Thyroid gland (tissue), 4 donors: Measurements from ENCODE around the gene PM20D1. TPM values are rescaled to one million over a fixed set of nuclear protein-coding genes. Genes with fewer than 3 reads are reported as not detected.

Source experiments
- DNase-seq, 2 donors: peaks; one replicate each; pipeline ENCODE4 v3.0.0-alpha.2; 2019
- H3K27ac ChIP-seq, 3 donors: fragments of 200-600 bp; sonication (generic); 1 replicate in 2 of 3; 2 replicates in 1 of 3; pipeline ENCODE4 v1.5.1; 2016 to 2019; ENCODE audit warnings: mild to moderate bottlenecking in 1 of 3, moderate library complexity in 1 of 3
- H3K27me3 ChIP-seq: fragments of 200-600 bp; sonication (generic); one replicate; pipeline ENCODE4 v1.5.1; 2019
- H3K36me3 ChIP-seq, 2 donors: fragments of 200-600 bp; sonication (generic); one replicate each; pipeline ENCODE4 v1.5.1; 2016 to 2019
- H3K4me1 ChIP-seq, 2 donors: fragments of 200-600 bp; sonication (generic); one replicate each; pipeline ENCODE4 v1.5.1; 2017 to 2019
- H3K4me3 ChIP-seq, 3 donors: fragments of 200-600 bp; sonication (generic); replicated peaks in 1 of 3; 1 replicate in 2 of 3; 2 replicates in 1 of 3; pipeline ENCODE4 v1.5.1; 2016; ENCODE audit warnings: mild to moderate bottlenecking in 1 of 3
- H3K9me3 ChIP-seq: fragments of 200-600 bp; sonication (generic); one replicate; pipeline ENCODE4 v1.5.1; 2017
- CTCF ChIP-seq, 6 experiments: fragments of 200-600 bp in 3 of 6; fragments of 450-650 bp in 3 of 6; sonication (generic) in 3 of 6; IDR thresholded peaks; one replicate each; pipeline ENCODE4 v1.5.1; 2016 to 2019; ENCODE audit warnings: antibody characterized with exemption in 6 of 6, mild to moderate bottlenecking in 2 of 6, inconsistent platforms in 1 of 6, moderate library complexity in 1 of 6
- POLR2A ChIP-seq, 2 donors: fragments of 450-650 bp; IDR thresholded peaks; one replicate each; pipeline ENCODE4 v1.6.1; 2017; ENCODE audit warnings: antibody characterized with exemption in 2 of 2, mild to moderate bottlenecking in 2 of 2, moderate library complexity in 1 of 2
- WGBS, 2 donors: methylation state at CpG; one replicate each; pipeline ENCODE4 v1.1.5; 2017; 5-methylcytosine and 5-hydroxymethylcytosine counted together
- intact Hi-C: fragments of 100-400 bp; cut with DNase I; formaldehyde crosslinking; loops from one replicate; pipeline ENCODE4 v1.15.1; 2023
- total RNA-seq, 4 donors: library from RNA; depleted of rRNA; stranded (reverse); fragments of >200 nt; gene quantifications; one replicate each; pipeline ENCODE4 v1.2.3, GENCODE V29; 2016

The PM20D1 gene
- total RNA-seq, 4 donors from 2014 or later: 0.50 to 0.81 (median 0.68) TPM

- Histone ChIP-seq H3K27me3 (no peaks in the 10 kb centered on the region), H3K4me3 (no peak overlapping the region), H3K4me1 (no peaks in the 10 kb centered on the region), H3K36me3 (no peaks in the 10 kb centered on the region), H3K27ac (no peak overlapping the region), H3K9me3 (no peaks in the 10 kb centered on the region)
- intact Hi-C loops: no loop called here
- TF ChIP-seq POLR2A (IDR thresholded peaks at IDR 0.05) (no peak), CTCF (IDR thresholded peaks at IDR 0.05) (no peak)
- DNase-seq: no peak
- 92 to 96% methylated on average over 7 of the region's 7 CpGs for whole genome bisulfite sequencing, 2 donors
Observed at GRCh38 chr1:205837382-205837970, 12.5 kb downstream of the PM20D1 start.

GRCh38 chr1:205834751-205835150, 15.2 kb downstream of the PM20D1 start:
- no peaks in the 10 kb centered on the region for H3K4me1 ChIP-seq
- intact Hi-C loops: no loop called here
- H3K36me3 ChIP-seq: no peaks in the 10 kb centered on the region
- no peaks in the 10 kb centered on the region for H3K9me3 ChIP-seq
- no peak for TF ChIP-seq POLR2A (IDR thresholded peaks at IDR 0.05)
- H3K27me3 ChIP-seq: no peaks in the 10 kb centered on the region
- no peak overlapping the region for H3K27ac ChIP-seq
- no peak for DNase-seq
- WGBS, 2 donors: 85 to 92% methylated on average over 4 of the region's 4 CpGs
- no peak overlapping the region for H3K4me3 ChIP-seq

- Histone ChIP-seq H3K27ac (no peak overlapping the region), H3K9me3 (no peaks in the 10 kb centered on the region), H3K36me3 (no peaks in the 10 kb centered on the region), H3K27me3 (no peaks in the 10 kb centered on the region), H3K4me3 (no peak overlapping the region), H3K4me1 (no peaks in the 10 kb centered on the region)
- 79 to 84% methylated on average over 6 of the region's 6 CpGs for WGBS, 2 donors
- intact Hi-C loops: no loop called here
- TF ChIP-seq CTCF (IDR thresholded peaks at IDR 0.05) (no peak), POLR2A (IDR thresholded peaks at IDR 0.05) (no peak)
- DNase-seq: no peak
Observed at GRCh38 chr1:205832326-205832751, 17.6 kb downstream of the PM20D1 start.

GRCh38 chr1:205827623-205828022, 22.3 kb downstream of the PM20D1 start:
- no peak for TF ChIP-seq POLR2A (IDR thresholded peaks at IDR 0.05)
- Histone ChIP-seq H3K27ac (no peak overlapping the region), H3K4me1 (no peaks in the 10 kb centered on the region), H3K4me3 (no peak overlapping the region), H3K9me3 (no peaks in the 10 kb centered on the region), H3K27me3 (no peaks in the 10 kb centered on the region), H3K36me3 (no peaks in the 10 kb centered on the region)
- intact Hi-C loops: no loop called here
- WGBS, 2 donors: 63 to 71% methylated on average over 1 of the region's 1 CpG
- no peak for DNase-seq

GRCh38 chr1:205826995-205827394, 22.9 kb downstream of the PM20D1 start:
- Histone ChIP-seq H3K4me1 (no peaks in the 10 kb centered on the region), H3K27ac (no peak overlapping the region), H3K4me3 (no peak overlapping the region), H3K36me3 (no peaks in the 10 kb centered on the region), H3K27me3 (no peaks in the 10 kb centered on the region), H3K9me3 (no peaks in the 10 kb centered on the region)
- DNase-seq: no peak
- 41 to 46% methylated on average over 3 of the region's 3 CpGs for WGBS, 2 donors
- TF ChIP-seq CTCF (IDR thresholded peaks at IDR 0.05): no peak
- TF ChIP-seq POLR2A (IDR thresholded peaks at IDR 0.05): no peak
- intact Hi-C loops: no loop called here

- Histone ChIP-seq H3K27me3 (no peaks in the 10 kb centered on the region), H3K36me3 (no peaks in the 10 kb centered on the region), H3K4me1 (no peaks in the 10 kb centered on the region), H3K27ac (no peak overlapping the region), H3K4me3 (no peak overlapping the region), H3K9me3 (no peaks in the 10 kb centered on the region)
- DNase-seq: no peak
- intact Hi-C loops: no loop called here
- TF ChIP-seq POLR2A (IDR thresholded peaks at IDR 0.05): no peak
- TF ChIP-seq CTCF (IDR thresholded peaks at IDR 0.05): no peak
- 62 to 66% methylated on average over 8 of the region's 8 CpGs for WGBS, 2 donors
Observed at GRCh38 chr1:205826016-205826806, 23.7 kb downstream of the PM20D1 start.
